Stimulated activated CD8-positive, alpha-beta memory T cell treated with anti-CD3 and anti-CD28 coated beads, Interleukin-7, amount 100 ng/mL, for 48 hours (primary cell): ENCODE data around the gene EVI5.
A peak's percentile ranks its signal among the peaks of the same experiment; 100 is the strongest.
"Not testable (repeated sequence)": the region's sequence is repeated elsewhere in the genome, so short reads cannot be mapped to it uniquely, and the experiment has no call there.

Experiments used
- DNase-seq, 2 donors: peaks; one replicate each; pipeline ENCODE4 v3.0.0-alpha.2; 2020; ENCODE audit warnings: low read depth in 1 of 2; ENCODE audit errors: extremely low read depth in 1 of 2

Gene EVI5

GRCh38 chr1:92792340-92792782 lies 7.5 kb upstream of the EVI5 start:
- no peak for DNase-seq

DNA sequence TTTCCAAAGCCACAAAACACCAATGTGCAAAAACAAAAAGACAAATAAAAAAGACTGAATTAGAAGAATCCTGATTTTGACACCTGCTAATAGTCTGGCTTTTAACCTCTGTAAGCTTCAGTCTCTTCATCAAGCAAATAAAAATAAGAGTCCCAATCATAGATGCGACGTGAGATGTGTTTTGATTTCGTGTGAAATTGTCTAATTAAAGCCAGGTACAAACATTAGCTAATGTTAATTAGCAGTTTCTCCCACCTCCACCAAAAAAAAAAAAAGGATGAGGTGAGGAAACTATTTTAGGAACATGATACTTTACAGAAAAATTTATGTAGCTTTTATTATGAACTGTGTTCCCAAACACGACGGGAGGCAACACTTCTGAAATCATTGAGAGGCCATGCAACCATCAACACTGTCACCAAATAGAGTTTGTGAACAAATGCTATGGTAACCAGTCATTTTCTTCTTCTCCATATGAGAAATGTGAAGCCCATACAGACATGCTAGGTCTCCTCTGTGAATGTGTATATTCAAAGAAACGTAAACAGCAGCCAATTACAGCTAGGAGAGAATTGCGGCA lies 6.7 kb upstream of the EVI5 start:
- no peak for DNase-seq

DNA sequence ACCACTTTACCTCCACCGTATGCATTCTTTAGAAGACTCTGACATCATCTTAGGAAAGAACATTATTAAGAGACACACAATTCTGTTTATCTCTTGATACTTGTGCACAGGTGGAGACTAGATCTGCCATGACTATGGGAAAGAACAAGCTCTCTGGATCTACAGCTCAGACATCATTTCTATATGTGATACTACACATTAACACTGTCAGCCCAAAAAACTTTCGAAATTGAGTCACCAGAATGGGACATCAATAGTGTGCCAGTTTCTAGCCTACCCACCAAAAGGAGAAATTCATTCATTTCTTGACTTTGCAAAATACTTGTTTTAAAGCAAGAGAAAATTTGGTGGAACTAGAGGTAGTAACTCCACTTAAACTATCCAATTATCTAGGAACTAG lies 6.0 kb upstream of the EVI5 start:
- no peak for DNase-seq

DNA sequence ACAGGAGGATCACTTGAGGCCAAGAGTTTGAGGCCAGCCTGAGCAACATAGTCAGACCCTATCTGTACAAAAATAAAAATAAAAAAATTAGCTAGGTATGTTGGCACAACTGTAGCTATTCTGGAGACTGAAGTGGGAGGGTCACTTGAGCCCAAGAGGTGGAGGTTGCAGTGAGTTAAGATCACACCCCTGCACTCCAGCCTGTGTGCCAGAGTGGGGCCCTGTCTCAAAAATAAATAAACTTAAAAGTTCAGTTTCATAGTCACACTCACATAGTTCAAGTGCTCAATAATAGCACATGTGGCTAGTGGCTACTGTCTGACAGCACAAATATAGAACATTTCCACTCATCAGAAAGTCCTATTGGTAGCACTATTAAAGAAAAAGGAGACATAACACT lies 5.2 kb upstream of the EVI5 start:
- no peak for DNase-seq

DNA sequence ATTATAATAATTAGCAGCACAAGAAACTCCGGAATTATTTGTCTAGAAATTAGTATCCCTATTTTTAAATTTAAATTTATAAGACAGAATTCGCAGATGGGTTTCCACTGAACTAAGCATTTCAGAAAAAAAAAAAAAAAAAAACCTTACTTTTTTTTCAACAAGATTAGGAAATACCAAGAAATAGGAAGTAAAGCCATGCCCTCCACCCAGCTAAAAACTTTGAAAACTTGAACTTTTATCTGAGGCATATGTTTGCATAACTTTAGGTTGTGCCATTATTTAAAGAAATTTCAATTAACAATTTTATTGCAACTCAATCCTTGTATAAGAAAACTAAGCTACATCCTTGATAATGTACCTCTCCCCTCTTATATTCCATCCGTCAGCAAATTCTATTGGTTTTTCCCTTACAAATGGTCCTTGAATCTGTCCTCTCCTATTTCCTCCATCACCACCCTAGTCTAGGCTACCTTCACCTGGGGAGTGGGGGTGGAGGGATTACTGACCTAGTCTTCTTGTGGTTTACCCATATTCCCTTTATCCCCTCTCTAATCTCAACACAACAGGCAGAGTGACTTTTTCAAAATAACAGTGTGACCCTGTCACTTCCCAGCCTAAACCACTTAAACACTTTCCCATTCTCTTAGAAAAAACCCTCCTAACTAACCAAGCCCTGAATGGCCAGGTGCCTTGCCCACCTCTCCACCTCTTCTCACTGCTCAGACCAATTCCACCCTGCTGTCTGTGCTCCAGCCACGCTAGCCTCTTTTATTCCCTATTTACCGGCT lies 1.4 kb upstream of the EVI5 start:
- no peak for DNase-seq

GRCh38 chr1:92784021-92784638 lies 778 bp downstream of the EVI5 start:
- peak; percentile 5 to 13 for DNase-seq

- not testable (repeated sequence) for DNase-seq
Measured at GRCh38 chr1:92783550-92783949, 1.4 kb downstream of the EVI5 start.

DNA sequence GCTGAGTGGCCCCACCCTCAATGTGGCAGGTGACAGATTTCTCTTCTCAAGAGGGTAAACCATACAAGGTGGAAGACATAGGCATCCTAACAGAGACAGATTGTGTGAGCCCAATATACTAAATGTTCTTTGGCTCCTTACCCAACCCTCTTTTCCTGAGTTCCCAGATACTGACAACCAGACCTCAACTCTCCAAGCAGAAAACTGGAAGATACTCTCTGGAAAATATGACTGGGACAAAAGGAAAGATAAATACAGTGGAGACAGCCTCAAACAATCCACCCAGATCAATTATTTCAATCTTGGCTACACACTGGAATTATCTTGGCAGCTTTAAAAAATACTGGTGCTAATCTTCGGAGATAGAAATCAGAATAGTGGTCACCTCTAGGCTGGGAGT lies 6.5 kb downstream of the EVI5 start:
- DNase-seq = no peak

- no peak for DNase-seq
Measured at GRCh38 chr1:92774407-92774806, 10.5 kb downstream of the EVI5 start.

DNA sequence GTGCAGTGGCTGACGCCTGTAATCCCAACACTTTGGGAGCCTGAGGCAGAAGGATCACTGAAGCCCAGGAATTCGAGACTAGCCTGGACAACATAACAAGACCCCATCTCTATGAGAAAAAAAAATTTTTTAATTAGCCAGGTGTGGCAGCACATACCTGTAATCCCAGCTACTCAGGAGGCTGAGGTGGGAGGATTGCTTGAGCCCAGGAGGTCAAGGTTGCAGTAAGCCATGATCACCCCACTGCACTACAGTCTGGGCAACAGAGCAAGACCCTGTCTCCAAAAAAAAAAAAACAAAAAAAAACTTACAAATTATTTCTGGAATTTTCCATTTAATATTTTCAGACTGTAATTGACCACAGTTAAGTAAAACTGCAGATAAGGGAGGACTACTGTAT lies 11.2 kb downstream of the EVI5 start:
- not testable (repeated sequence) for DNase-seq

DNA sequence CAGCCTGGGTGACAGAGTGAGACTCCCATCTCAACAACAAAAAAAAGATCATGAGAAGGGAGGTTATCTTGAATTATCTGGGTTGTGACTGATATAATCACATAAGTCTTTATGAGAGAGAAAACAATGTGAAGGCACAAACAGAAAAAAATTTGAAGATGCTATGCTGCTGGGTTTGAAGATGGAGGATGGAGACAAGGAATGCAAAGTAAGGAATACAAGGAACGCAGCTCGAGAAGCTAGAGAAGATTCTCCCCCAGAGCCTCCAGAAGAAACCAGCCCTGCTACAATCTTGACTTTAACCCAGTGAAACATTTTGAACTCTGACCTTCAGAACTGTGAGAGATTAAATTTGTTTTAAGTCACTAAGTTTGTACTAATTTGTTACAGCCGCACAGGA lies 15.1 kb downstream of the EVI5 start:
- no peak for DNase-seq

DNA sequence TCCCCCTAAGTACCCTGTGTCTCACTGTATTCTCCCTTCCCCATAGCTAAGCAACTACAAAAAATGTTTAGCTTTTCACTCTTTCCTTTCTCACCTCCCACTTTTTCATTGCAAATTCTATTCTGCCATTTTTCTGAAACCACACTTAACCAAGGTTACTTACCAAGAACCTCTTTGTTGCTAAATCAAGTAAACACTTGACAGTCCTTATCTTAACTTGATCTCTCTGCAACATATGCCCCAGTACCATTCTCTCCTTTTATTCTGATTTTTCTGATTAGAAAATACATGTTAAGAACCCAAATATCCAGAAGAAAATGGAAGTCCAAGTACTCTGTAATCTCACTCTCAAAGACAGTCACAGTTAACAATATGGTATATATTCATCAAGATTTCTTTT lies 16.0 kb downstream of the EVI5 start:
- no peak for DNase-seq

DNA sequence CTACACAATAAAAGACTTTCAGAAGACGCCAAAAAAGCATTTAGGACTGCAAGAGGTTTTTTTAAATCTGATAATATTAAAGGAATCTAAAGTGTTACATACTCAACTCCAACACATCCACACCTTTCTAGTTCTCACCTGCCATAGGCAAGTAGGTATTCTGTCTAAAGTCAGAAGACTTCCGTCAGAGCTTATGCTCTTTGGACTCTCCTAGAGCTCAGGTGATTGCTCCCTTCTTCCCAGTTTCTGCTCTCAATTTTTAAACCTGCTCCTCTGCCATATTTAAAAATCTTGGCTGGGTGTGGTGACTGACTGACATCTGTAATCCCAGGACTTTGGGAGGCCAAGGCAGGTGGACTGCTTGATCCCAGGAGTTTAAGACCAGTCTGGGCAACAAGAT lies 16.6 kb downstream of the EVI5 start:
- no peak for DNase-seq

DNA sequence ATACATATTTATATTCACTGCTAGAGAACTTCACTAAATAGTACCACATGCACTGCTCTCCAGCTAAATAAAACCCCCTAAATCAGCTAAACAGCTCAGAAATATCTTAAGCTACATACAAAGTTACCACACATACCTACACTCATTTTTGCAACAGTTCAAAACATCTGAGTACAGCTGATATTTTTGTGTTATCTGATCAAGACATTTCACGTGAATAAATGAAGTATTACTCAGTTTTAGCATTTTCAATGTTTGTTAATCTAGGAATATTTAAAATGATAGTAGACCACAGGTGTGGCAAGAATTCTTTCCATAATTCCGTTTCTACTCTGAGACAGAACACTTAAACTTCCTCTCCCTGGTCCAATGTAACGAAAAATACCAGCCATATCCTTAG lies 20.8 kb downstream of the EVI5 start:
- DNase-seq = no peak

DNA sequence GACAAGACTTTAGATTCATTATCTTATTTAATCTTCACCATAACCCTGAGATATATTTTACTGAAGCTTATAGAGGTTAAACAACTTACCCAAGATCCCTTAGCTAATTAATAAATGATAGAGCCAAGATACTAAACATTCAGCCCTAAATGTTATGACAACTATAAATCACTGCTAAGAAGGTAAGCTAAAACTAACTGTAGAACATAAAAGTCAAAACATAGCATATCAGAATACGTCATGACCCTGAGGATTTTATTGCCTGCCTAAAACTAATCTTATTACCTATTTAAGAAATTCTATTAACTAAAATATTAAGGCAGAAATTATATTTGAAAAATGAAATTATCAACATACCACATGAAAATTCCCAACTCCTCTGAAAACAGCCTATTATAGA lies 22.6 kb downstream of the EVI5 start:
- DNase-seq = no peak

DNA sequence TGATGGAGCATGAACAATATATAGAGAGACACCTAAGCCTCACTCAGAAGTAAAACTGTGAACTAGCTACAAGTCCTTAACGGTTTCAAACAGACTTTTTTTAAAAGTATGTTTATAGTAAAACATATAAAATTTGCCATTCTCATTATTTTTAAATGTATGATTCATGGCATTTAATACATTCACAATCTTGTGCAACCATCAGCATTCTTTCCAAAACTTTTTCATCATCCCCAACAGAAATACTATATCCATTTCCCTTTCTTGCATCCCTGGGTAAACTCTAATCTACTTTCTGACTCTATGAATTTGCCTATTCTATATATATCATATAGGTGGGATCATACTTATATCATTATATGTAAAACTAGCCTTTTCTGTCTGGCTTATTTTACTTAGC lies 25.5 kb downstream of the EVI5 start:
- DNase-seq = no peak

GRCh38 chr1:92756537-92756936 lies 28.4 kb downstream of the EVI5 start:
- DNase-seq = no peak

DNA sequence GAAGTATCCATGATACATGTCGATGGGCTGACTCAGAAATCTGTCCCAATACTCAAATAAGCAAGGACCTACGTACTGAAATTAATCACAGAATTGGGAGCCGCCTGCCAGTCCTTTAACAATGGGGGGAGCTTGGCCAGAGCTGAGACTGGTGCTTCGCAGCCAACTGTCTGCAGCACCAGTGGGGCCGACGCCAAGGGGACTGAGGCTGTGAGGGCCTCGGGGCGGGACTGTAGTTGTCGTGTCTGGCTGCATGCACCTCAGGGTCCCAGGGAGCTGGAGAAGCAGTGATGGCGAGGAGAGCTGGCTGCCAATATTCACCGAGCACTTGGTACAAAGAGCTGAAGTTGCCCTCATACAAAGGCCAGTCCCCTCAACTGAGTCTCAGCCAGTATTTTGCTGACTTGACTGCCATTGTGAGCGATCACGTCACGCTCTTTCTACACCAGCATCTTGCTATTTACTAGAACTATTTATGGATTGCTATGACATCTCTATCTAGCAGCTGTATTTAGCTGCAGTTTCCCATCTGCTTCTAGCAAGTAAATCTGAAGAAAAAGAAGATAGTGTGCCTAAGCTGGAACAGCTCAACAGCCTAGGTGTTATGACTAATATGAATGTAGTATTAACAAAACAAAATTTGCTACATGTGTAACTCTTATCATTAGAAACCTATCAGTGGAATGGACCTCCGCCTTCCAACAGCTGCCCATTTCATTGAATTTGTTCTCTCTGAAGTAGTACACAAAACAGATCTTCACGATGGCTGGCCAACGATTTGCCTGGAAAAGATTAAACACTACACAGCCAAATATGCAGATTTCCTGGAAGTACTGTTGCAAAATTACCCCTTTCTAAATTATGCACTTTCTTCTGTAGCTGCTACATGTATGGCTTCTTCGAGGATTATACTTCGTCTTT lies 29.1 kb downstream of the EVI5 start:
- DNase-seq = no peak

DNA sequence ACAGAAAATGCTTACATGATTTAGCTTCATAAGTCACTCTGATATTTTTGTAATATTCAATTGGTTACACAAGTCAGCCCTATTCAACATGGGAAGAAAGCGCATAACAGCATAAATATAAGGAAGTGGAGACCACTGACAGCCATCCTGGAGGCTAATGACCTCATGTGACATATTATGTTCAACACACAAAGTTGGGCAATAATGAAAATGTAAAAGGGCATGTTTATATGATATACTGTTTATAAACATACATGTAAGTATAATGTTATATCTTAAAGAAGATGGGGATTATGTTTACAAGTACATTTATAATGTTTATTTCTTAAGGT lies 30.2 kb downstream of the EVI5 start:
- no peak for DNase-seq

DNA sequence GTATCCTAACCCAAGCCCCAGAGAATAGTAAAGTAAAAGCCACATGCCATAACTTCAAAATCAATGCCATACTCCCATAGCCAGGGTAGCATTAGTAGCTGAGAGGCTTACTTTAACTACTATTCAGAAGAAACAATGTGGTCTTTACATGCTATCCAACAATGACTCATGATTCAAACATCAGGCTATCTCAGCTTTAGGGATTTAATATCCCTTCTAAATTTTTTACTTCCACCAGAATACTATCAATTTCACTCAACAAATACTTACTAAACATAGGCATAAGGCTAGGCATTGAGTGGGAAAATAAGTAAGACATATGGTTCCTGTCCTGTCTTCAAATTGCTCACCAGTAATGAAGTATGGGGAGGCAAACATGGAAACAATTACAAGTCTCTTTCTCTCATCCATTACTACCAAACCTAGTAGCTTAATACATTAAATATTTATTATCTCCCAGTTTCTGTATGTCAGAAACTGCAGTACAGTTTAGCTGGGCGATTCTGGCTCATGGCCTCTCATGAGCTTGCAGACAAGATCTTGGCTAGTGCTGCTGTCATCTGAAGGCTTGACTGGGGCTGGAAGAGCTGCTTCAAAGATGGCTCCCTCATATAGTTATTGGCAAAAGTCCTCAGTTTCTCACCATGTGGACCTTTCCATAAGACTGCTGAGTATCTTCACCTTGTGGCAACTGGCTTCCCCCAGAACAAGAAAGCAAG lies 30.7 kb downstream of the EVI5 start:
- no peak for DNase-seq

DNA sequence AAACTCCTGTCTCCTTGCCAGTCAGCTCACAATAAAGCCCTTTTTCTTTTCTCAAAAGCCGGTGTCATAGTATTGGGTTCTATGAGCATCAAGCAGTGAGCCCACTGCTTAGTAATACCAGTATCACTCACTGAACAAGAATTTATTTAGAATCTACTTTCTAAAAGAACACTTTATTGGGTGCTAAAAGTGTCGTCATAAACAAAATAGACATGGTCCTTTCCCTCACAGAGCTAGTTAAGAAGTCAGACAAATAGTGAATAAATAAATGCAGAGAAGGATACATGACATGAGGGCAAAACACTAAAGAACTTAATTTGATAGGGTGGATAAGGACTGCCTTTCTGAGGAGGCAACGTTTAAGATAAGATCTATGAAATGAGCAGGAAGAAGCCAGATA lies 32.2 kb downstream of the EVI5 start:
- DNase-seq = no peak
